GM19395 (cell line): Measurements from ENCODE around the gene LAMB1.
"Not testable (repeated sequence)": the region's sequence is repeated elsewhere in the genome, so short reads cannot be mapped to it uniquely, and the experiment has no call there.

ENCODE experiments used
- ATAC-seq: cut with Tn5 transposase; IDR thresholded peaks from one replicate; pipeline ENCODE4 v1.9.1; 2021; ENCODE audit warnings: mild to moderate bottlenecking, moderate library complexity; ENCODE audit not compliant: unreplicated experiment

The LAMB1 gene

GRCh38 chr7:107922886-107923285 is 80.1 kb downstream of the LAMB1 start:
- ATAC-seq: no peak

GRCh38 chr7:107921826-107922225 is 81.1 kb downstream of the LAMB1 start:
- not testable (repeated sequence) for ATAC-seq

GRCh38 chr7:107920048-107920772 is 82.8 kb downstream of the LAMB1 start:
- ATAC-seq: no peak

GRCh38 chr7:107918948-107919347 is 84.0 kb downstream of the LAMB1 start:
- no peak for ATAC-seq

- ATAC-seq: peak; percentile 88
Measured at GRCh38 chr7:107917763-107918651, 85.0 kb downstream of the LAMB1 start.

GRCh38 chr7:107915541-107915940 is 87.4 kb downstream of the LAMB1 start:
- ATAC-seq: no peak

GRCh38 chr7:107914831-107915230 is 88.1 kb downstream of the LAMB1 start:
- ATAC-seq: no peak

GRCh38 chr7:107913851-107914250 is 89.1 kb downstream of the LAMB1 start:
- no peak for ATAC-seq

- no peak for ATAC-seq
Measured at GRCh38 chr7:107911981-107912380, 91.0 kb downstream of the LAMB1 start.

- no peak for ATAC-seq
Measured at GRCh38 chr7:107909445-107909844, 93.5 kb downstream of the LAMB1 start.

- ATAC-seq: no peak
Measured at GRCh38 chr7:107907790-107908189, 95.2 kb downstream of the LAMB1 start.

GRCh38 chr7:107902381-107902780 is 100.6 kb downstream of the LAMB1 start:
- no peak for ATAC-seq

- no peak for ATAC-seq
Measured at GRCh38 chr7:107900496-107901015, 102.4 kb downstream of the LAMB1 start.

- no peak for ATAC-seq
Measured at GRCh38 chr7:107898997-107899594, 103.9 kb downstream of the LAMB1 start.

- ATAC-seq: not testable (repeated sequence)
Measured at GRCh38 chr7:107892367-107892741, 110.6 kb downstream of the LAMB1 start.

- peak; percentile 26 for ATAC-seq
Measured at GRCh38 chr7:107891636-107892366, 111.2 kb downstream of the LAMB1 start.

GRCh38 chr7:107890962-107891635 is 111.9 kb downstream of the LAMB1 start, which contains the start of gene DLD:
Gene DLD (plus strand): TSS chr7:107891183. CDS start chr7:107891251, 68 bp downstream.
- ATAC-seq: peak; percentile 99

- peak; percentile 11 for ATAC-seq
Measured at GRCh38 chr7:107890493-107890961, 112.4 kb downstream of the LAMB1 start.

- no peak for ATAC-seq
Measured at GRCh38 chr7:107889992-107890391, 113.0 kb downstream of the LAMB1 start.

- not testable (repeated sequence) for ATAC-seq
Measured at GRCh38 chr7:107887827-107888226, 115.1 kb downstream of the LAMB1 start.
